GM21737 (cell line): ENCODE measurements around the gene TSSK2.

Source experiments
- ATAC-seq: cut with Tn5 transposase; IDR thresholded peaks from one replicate; pipeline ENCODE4 v1.9.1; 2021; ENCODE audit warnings: mild to moderate bottlenecking, moderate library complexity; ENCODE audit not compliant: unreplicated experiment

The TSSK2 gene

DNA sequence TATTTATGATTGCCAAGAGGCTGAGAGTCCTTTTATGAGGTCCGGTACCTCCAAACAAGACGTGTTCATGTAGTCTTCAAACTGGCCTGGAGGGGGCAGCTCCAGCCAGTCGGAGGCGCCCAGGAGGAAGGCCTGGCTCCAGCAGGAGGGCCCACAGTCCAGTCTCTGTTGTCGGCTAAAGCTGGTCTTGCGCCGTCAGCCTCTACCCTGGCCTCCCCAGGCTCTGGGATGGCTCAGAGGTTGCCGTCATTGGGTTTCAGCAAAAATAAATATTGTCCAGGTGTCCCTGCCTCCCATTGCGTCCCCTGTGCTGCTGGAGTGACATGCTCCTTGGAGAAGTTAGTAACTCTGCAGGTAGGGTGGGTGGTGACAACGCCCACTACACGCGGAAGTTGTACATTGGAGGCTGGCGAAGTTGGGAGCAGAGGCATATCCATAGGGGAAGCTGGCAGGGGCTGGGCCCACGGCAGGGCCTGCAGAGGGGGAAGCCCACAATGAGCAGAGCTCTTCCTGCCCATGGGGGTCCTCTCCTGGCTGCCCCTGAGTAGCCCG is 48.5 kb downstream of the TSSK2 start:
- no peak for ATAC-seq

DNA sequence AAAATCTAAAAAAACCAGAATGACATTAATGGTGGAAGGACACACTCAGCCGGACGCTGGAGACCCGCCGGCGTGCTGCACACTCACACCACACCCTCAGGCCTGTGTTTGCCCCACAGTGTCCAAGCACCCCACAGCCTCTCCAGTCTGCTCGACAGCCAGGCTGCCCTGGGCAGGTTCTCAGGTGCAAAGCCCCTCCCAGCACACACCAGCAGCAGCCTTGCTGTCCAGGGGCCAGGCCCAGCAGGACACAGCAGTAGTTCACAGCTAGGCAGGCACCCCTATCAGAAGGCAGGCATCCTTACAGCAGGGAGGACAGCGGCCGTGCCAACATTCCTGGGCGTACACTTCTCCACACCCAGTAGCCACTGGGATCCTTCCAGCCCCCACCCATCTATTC is 49.1 kb downstream of the TSSK2 start:
- ATAC-seq, result no peak

DNA sequence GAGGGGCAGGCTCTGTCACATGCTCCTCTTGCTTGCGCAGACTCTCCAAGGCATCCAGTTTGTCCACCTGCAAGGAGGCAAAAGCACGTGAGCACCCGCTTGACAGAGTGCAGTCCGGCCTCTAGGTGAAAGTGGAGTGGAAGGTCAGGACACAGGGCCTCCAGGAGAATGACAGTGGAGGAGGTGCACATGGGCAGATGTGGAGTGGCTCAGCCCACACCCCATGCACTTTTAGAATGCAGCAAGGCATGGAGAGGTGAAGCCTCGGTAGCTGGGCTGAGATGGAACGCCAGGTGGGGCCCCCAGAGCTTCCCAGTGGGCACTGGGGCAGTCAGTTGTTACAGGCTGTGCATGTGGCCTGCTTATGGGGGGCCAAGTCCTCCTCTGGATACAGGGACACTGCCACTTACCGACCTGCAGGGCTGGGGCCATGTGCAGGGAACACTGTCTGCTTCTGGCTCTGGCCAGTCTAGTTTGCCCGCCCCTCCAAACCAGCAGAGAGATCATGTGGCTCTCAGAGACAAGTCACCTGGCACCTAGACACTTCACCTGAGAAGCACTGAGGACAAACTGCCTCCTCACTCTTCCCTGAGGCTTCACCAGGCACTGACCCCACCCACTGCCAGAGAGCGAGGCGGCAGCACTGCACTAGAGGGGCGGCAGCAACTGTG is 49.8 kb downstream of the TSSK2 start:
- no peak for ATAC-seq

DNA sequence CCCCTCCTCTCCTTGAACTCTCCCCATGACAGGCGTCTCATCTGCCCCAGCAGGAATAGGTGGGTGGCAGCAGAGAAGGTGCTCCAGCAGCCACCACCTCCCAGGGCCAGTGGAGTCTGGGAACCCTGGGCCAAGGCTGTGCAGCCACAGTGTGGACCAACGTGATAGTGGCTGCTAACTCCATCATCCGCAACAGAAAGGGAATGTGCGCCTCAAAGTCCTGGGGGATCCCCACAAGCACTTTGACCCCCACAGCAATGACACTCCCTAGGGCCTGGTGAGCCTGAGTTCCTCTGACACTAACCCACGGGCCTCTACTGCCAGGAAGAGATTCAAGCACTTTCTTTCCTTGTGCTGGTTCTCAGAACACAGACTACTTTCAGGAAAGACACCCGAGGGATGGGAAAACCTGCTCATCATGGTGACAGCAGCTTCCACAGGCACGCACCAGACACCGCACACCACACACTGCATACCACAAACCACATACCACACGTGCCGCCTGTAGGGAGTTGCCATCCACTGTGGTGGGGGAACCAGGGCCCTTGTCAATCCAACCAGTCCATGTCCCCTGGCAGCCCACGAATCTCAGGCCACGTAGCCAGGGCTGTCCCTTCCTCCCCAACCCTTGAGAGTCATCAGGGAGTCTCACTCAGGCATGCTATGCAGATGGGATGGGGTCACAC is 50.8 kb downstream of the TSSK2 start:
- ATAC-seq, result no peak
